Testis (tissue), 3 donors: Measurements from ENCODE around the gene FBN1. TPM values are rescaled to one million over a fixed set of nuclear protein-coding genes. Genes with fewer than 3 reads are reported as not detected.

Experiments
- DNase-seq: peaks from one replicate; pipeline ENCODE4 v3.0.0-alpha.2; 2019
- H3K27ac ChIP-seq, 2 donors: fragments of 200-600 bp; sonication (generic); one replicate each; pipeline ENCODE4 v1.5.1; 2019
- H3K27me3 ChIP-seq: fragments of 200-600 bp; sonication (generic); one replicate; pipeline ENCODE4 v1.5.1; 2019
- H3K36me3 ChIP-seq: fragments of 200-600 bp; sonication (generic); one replicate; pipeline ENCODE4 v1.5.1; 2017; ENCODE audit warnings: low read depth; ENCODE audit errors: missing control alignments
- H3K4me1 ChIP-seq: fragments of 200-600 bp; sonication (generic); one replicate; pipeline ENCODE4 v1.5.1; 2019
- H3K4me3 ChIP-seq, 2 donors: fragments of 200-600 bp; sonication (generic); one replicate each; pipeline ENCODE4 v1.5.1; 2017 to 2019
- H3K9me3 ChIP-seq: fragments of 200-600 bp; sonication (generic); one replicate; pipeline ENCODE4 v1.5.1; 2017
- POLR2A ChIP-seq: fragments of 450-650 bp; IDR thresholded peaks from one replicate; pipeline ENCODE4 v1.6.1; 2017; ENCODE audit warnings: antibody characterized with exemption, mild to moderate bottlenecking, moderate library complexity
- WGBS, 2 donors: methylation state at CpG; one replicate each; pipeline ENCODE4 v1.1.5; 2018; 5-methylcytosine and 5-hydroxymethylcytosine counted together
- intact Hi-C: fragments of 100-400 bp; cut with DNase I; formaldehyde crosslinking; loops from one replicate; pipeline ENCODE4 v1.15.1; 2023; ENCODE audit warnings: low total_unique reads
- polyA plus RNA-seq: library from polyadenylated mRNA; stranded (reverse); fragments of 350-450 nt; fragmentation: Illumina TruSeq; extraction: RNeasy Lipid Tissue Mini Kit (QIAGEN cat#74804); gene quantifications from one replicate; pipeline ENCODE4 v1.2.3, GENCODE V29; 2014; ENCODE audit warnings: low read depth, low replicate concordance; ENCODE audit not compliant: insufficient read depth
- total RNA-seq, 2 donors: library from RNA; depleted of rRNA; stranded (reverse); fragments of >200 nt; gene quantifications; one replicate each; pipeline ENCODE4 v1.2.3, GENCODE V29; 2016
- TF ChIP-seq, protein P1 (sequence below), 3 experiments: fragments of 450-650 bp in 2 of 3; fragments of 200-600 bp in 1 of 3; sonication (generic) in 1 of 3; IDR thresholded peaks; one replicate each; pipeline ENCODE4 v1.5.1; 2016 to 2019; ENCODE audit warnings: antibody characterized with exemption in 3 of 3, mild to moderate bottlenecking in 2 of 3, moderate library complexity in 1 of 3

The FBN1 gene
- total and polyA plus RNA-seq, 3 donors from 2014 or later: 48.5 to 77.1 (median 68.7) TPM

- no peaks in the 10 kb centered on the region for H3K9me3 ChIP-seq
- DNase-seq: no peak
- no peaks in the 10 kb centered on the region for H3K36me3 ChIP-seq
- no peaks in the 10 kb centered on the region for H3K4me1 ChIP-seq
- H3K4me3 ChIP-seq: no peak overlapping the region
- H3K27ac ChIP-seq: peak overlapping the region in 1 of 2 donors; percentile 12
- no peak for TF ChIP-seq POLR2A
- TF ChIP-seq, protein P1, sequence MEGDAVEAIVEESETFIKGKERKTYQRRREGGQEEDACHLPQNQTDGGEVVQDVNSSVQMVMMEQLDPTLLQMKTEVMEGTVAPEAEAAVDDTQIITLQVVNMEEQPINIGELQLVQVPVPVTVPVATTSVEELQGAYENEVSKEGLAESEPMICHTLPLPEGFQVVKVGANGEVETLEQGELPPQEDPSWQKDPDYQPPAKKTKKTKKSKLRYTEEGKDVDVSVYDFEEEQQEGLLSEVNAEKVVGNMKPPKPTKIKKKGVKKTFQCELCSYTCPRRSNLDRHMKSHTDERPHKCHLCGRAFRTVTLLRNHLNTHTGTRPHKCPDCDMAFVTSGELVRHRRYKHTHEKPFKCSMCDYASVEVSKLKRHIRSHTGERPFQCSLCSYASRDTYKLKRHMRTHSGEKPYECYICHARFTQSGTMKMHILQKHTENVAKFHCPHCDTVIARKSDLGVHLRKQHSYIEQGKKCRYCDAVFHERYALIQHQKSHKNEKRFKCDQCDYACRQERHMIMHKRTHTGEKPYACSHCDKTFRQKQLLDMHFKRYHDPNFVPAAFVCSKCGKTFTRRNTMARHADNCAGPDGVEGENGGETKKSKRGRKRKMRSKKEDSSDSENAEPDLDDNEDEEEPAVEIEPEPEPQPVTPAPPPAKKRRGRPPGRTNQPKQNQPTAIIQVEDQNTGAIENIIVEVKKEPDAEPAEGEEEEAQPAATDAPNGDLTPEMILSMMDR (IDR thresholded peaks at IDR 0.05): no peak
- no peaks in the 10 kb centered on the region for H3K27me3 ChIP-seq
- 88 to 96% methylated on average over 2 of the region's 2 CpGs for WGBS, 2 donors
- intact Hi-C loops: no loop called here
Observed at GRCh38 chr15:48479751-48480150, 165.8 kb downstream of the FBN1 start.

- H3K27me3 ChIP-seq: no peaks in the 10 kb centered on the region
- no peak for DNase-seq
- 51 to 66% methylated on average over 2 of the region's 2 CpGs for WGBS, 2 donors
- no peaks in the 10 kb centered on the region for H3K9me3 ChIP-seq
- peak overlapping the region; percentile 12 to 46 for H3K27ac ChIP-seq
- no peaks in the 10 kb centered on the region for H3K4me1 ChIP-seq
- H3K4me3 ChIP-seq: no peak overlapping the region
- TF ChIP-seq, protein P1 (IDR thresholded peaks at IDR 0.05): no peak
- TF ChIP-seq POLR2A: no peak
- intact Hi-C loops: no loop called here
- H3K36me3 ChIP-seq: no peaks in the 10 kb centered on the region
Observed at GRCh38 chr15:48478581-48478980, 166.9 kb downstream of the FBN1 start.

- H3K27me3 ChIP-seq: no peaks in the 10 kb centered on the region
- intact Hi-C loops: no loop called here
- H3K9me3 ChIP-seq: no peaks in the 10 kb centered on the region
- H3K27ac ChIP-seq: peak overlapping the region; percentile 12 to 46
- no peak overlapping the region for H3K4me3 ChIP-seq
- no peaks in the 10 kb centered on the region for H3K36me3 ChIP-seq
- TF ChIP-seq, protein P1 (IDR thresholded peaks at IDR 0.05): no peak
- H3K4me1 ChIP-seq: no peaks in the 10 kb centered on the region
- 56 to 57% methylated on average over 6 of the region's 6 CpGs for WGBS, 2 donors
- peak; percentile 43 for DNase-seq
Observed at GRCh38 chr15:48477795-48478360, 167.6 kb downstream of the FBN1 start.

- H3K27ac ChIP-seq: no peak overlapping the region
- H3K27me3 ChIP-seq: no peaks in the 10 kb centered on the region
- H3K4me1 ChIP-seq: no peaks in the 10 kb centered on the region
- intact Hi-C loops: no loop called here
- no peak for TF ChIP-seq POLR2A
- TF ChIP-seq, protein P1 (IDR thresholded peaks at IDR 0.05): no peak
- H3K4me3 ChIP-seq: no peak overlapping the region
- no peaks in the 10 kb centered on the region for H3K9me3 ChIP-seq
- no peaks in the 10 kb centered on the region for H3K36me3 ChIP-seq
- WGBS, 2 donors: 91 to 97% methylated on average over 2 of the region's 2 CpGs
- DNase-seq: no peak
Observed at GRCh38 chr15:48475600-48476395, 169.7 kb downstream of the FBN1 start.
